ENCODE measurements around the gene CRYL1. TPM values are rescaled to one million over a fixed set of nuclear protein-coding genes. Genes with fewer than 3 reads are reported as not detected.

Gene CRYL1
- total and polyA plus RNA-seq, 2 of the 13 experiments (the other 11 are each of a cell fraction or from before 2014, with no cell fraction given), result 57.2 to 115 TPM

DNA sequence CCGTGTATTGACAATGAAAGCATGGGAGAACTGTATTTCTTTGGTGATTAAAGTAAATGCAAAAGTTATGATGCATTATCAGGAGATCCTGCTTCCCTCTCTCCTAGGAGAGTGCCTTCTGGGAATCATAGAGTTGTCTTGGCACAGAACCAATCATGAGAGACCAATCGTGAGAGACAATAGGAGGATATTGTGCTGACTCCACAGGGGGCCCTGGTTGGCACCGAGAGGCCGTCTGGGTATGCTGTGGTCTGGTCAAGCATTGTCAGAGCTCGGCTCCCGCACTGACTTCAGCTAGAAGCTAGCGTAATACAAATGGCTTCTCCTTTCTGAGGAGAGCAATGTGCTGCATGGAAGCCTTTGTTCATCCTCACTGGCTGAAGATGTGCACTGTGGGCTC lies 162.1 kb downstream of the CRYL1 start:
- no peak overlapping the region for H3K4me2 ChIP-seq (ENCODE audit: low read depth, low read length)
- DNase-seq (ENCODE audit: low spot score) (no peak), ATAC-seq (no peak), FAIRE-seq (no peak)
- no peaks in the 10 kb centered on the region for H3K79me2 ChIP-seq (ENCODE audit: insufficient read depth, low read length)
- WGBS (ENCODE audit: low lambda C conversion rate), result 39% methylated on average over 7 of the region's 7 CpGs
- POLR2A ChIA-PET, result no interaction called here
- peaks cover 17% of the 10 kb centered on the region for H3K4me1 ChIP-seq (ENCODE audit: insufficient read depth, low read length)
- H3K27me3 ChIP-seq (ENCODE audit: control insufficient read depth in 1 of 2, insufficient read depth in 2 of 2, low read length in 2 of 2), result no peaks in the 10 kb centered on the region; a peak in 2 of 5 replicates
- H4K20me1 ChIP-seq (ENCODE audit: insufficient read depth, low read length), result no peaks in the 10 kb centered on the region
- H3K36me3 ChIP-seq (replicated peaks in 1 of 2; ENCODE audit: control insufficient read depth in 1 of 2, insufficient read depth in 2 of 2, low read length in 2 of 2), result no peaks in the 10 kb centered on the region
- in situ Hi-C loops (cut with HindIII; ENCODE audit: extremely low pct_ligation_motif_present, low pct_unique_long_range_greater_than_20kb) (no loop called here), intact Hi-C loops (cut with micrococcal nuclease; ENCODE audit: unreplicated experiment) (no loop called here)
- CTCF ChIA-PET (ENCODE audit: low intra/inter-chr PET ratio, low total read pairs), result no interaction called here
- H3K27ac ChIP-seq (ENCODE audit: extremely low read length, insufficient read depth, low read length), result no peak overlapping the region
- H3K9me3 ChIP-seq (ENCODE audit: low read length), result no peaks in the 10 kb centered on the region
- no peak overlapping the region for H3K4me3 ChIP-seq (replicated peaks in 1 of 3; ENCODE audit: insufficient read depth in 1 of 3, low read depth in 2 of 3, low read length in 3 of 3)
- H3K9ac ChIP-seq (ENCODE audit: insufficient read depth, low read depth, low read length), result no peak overlapping the region
- no peak overlapping the region for H2AFZ ChIP-seq (ENCODE audit: low read length)
- BruUV-seq (replicated peaks), result no TSS peak
- TF ChIP-seq STAT5B (CRISPR knock-in tag; IDR thresholded peaks at IDR 0.05) (no peak), ZNF563 (CRISPR knock-in tag; IDR thresholded peaks at IDR 0.05) (no peak), DNMT3B (CRISPR knock-in tag; conservative IDR thresholded peaks at IDR 0.05) (no peak), ZMYM2 (CRISPR knock-in tag; IDR thresholded peaks at IDR 0.05) (no peak), GATA4 (IDR thresholded peaks at IDR 0.05; ENCODE audit: borderline replicate concordance, low read depth) (no peak), ZNF547 (CRISPR knock-in tag; IDR thresholded peaks at IDR 0.05) (no peak), HDAC2 (CRISPR knock-in tag; IDR thresholded peaks at IDR 0.05) (no peak)
- TF ChIP-seq, protein P1, sequence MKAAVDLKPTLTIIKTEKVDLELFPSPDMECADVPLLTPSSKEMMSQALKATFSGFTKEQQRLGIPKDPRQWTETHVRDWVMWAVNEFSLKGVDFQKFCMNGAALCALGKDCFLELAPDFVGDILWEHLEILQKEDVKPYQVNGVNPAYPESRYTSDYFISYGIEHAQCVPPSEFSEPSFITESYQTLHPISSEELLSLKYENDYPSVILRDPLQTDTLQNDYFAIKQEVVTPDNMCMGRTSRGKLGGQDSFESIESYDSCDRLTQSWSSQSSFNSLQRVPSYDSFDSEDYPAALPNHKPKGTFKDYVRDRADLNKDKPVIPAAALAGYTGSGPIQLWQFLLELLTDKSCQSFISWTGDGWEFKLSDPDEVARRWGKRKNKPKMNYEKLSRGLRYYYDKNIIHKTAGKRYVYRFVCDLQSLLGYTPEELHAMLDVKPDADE (CRISPR knock-in tag; IDR thresholded peaks at IDR 0.05), result no peak
- TF ChIP-seq, protein P2, sequence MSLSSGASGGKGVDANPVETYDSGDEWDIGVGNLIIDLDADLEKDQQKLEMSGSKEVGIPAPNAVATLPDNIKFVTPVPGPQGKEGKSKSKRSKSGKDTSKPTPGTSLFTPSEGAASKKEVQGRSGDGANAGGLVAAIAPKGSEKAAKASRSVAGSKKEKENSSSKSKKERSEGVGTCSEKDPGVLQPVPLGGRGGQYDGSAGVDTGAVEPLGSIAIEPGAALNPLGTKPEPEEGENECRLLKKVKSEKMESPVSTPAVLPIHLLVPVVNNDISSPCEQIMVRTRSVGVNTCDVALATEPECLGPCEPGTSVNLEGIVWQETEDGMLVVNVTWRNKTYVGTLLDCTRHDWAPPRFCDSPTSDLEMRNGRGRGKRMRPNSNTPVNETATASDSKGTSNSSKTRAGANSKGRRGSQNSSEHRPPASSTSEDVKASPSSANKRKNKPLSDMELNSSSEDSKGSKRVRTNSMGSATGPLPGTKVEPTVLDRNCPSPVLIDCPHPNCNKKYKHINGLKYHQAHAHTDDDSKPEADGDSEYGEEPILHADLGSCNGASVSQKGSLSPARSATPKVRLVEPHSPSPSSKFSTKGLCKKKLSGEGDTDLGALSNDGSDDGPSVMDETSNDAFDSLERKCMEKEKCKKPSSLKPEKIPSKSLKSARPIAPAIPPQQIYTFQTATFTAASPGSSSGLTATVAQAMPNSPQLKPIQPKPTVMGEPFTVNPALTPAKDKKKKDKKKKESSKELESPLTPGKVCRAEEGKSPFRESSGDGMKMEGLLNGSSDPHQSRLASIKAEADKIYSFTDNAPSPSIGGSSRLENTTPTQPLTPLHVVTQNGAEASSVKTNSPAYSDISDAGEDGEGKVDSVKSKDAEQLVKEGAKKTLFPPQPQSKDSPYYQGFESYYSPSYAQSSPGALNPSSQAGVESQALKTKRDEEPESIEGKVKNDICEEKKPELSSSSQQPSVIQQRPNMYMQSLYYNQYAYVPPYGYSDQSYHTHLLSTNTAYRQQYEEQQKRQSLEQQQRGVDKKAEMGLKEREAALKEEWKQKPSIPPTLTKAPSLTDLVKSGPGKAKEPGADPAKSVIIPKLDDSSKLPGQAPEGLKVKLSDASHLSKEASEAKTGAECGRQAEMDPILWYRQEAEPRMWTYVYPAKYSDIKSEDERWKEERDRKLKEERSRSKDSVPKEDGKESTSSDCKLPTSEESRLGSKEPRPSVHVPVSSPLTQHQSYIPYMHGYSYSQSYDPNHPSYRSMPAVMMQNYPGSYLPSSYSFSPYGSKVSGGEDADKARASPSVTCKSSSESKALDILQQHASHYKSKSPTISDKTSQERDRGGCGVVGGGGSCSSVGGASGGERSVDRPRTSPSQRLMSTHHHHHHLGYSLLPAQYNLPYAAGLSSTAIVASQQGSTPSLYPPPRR (CRISPR knock-in tag; IDR thresholded peaks at IDR 0.05; ENCODE audit: borderline replicate concordance), result no peak
- TF ChIP-seq, protein P3, sequence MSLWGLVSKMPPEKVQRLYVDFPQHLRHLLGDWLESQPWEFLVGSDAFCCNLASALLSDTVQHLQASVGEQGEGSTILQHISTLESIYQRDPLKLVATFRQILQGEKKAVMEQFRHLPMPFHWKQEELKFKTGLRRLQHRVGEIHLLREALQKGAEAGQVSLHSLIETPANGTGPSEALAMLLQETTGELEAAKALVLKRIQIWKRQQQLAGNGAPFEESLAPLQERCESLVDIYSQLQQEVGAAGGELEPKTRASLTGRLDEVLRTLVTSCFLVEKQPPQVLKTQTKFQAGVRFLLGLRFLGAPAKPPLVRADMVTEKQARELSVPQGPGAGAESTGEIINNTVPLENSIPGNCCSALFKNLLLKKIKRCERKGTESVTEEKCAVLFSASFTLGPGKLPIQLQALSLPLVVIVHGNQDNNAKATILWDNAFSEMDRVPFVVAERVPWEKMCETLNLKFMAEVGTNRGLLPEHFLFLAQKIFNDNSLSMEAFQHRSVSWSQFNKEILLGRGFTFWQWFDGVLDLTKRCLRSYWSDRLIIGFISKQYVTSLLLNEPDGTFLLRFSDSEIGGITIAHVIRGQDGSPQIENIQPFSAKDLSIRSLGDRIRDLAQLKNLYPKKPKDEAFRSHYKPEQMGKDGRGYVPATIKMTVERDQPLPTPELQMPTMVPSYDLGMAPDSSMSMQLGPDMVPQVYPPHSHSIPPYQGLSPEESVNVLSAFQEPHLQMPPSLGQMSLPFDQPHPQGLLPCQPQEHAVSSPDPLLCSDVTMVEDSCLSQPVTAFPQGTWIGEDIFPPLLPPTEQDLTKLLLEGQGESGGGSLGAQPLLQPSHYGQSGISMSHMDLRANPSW (CRISPR knock-in tag; IDR thresholded peaks at IDR 0.05; ENCODE audit: borderline replicate concordance), result no peak
- TF ChIP-seq, protein P4, sequence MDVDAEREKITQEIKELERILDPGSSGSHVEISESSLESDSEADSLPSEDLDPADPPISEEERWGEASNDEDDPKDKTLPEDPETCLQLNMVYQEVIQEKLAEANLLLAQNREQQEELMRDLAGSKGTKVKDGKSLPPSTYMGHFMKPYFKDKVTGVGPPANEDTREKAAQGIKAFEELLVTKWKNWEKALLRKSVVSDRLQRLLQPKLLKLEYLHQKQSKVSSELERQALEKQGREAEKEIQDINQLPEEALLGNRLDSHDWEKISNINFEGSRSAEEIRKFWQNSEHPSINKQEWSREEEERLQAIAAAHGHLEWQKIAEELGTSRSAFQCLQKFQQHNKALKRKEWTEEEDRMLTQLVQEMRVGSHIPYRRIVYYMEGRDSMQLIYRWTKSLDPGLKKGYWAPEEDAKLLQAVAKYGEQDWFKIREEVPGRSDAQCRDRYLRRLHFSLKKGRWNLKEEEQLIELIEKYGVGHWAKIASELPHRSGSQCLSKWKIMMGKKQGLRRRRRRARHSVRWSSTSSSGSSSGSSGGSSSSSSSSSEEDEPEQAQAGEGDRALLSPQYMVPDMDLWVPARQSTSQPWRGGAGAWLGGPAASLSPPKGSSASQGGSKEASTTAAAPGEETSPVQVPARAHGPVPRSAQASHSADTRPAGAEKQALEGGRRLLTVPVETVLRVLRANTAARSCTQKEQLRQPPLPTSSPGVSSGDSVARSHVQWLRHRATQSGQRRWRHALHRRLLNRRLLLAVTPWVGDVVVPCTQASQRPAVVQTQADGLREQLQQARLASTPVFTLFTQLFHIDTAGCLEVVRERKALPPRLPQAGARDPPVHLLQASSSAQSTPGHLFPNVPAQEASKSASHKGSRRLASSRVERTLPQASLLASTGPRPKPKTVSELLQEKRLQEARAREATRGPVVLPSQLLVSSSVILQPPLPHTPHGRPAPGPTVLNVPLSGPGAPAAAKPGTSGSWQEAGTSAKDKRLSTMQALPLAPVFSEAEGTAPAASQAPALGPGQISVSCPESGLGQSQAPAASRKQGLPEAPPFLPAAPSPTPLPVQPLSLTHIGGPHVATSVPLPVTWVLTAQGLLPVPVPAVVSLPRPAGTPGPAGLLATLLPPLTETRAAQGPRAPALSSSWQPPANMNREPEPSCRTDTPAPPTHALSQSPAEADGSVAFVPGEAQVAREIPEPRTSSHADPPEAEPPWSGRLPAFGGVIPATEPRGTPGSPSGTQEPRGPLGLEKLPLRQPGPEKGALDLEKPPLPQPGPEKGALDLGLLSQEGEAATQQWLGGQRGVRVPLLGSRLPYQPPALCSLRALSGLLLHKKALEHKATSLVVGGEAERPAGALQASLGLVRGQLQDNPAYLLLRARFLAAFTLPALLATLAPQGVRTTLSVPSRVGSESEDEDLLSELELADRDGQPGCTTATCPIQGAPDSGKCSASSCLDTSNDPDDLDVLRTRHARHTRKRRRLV (CRISPR knock-in tag; IDR thresholded peaks at IDR 0.05), result no peak

Measured in HepG2 (cell line).